ENCODE results near the gene UBXN7.
A peak's percentile ranks its signal among the peaks of the same experiment; 100 is the strongest.

Gene UBXN7

DNA sequence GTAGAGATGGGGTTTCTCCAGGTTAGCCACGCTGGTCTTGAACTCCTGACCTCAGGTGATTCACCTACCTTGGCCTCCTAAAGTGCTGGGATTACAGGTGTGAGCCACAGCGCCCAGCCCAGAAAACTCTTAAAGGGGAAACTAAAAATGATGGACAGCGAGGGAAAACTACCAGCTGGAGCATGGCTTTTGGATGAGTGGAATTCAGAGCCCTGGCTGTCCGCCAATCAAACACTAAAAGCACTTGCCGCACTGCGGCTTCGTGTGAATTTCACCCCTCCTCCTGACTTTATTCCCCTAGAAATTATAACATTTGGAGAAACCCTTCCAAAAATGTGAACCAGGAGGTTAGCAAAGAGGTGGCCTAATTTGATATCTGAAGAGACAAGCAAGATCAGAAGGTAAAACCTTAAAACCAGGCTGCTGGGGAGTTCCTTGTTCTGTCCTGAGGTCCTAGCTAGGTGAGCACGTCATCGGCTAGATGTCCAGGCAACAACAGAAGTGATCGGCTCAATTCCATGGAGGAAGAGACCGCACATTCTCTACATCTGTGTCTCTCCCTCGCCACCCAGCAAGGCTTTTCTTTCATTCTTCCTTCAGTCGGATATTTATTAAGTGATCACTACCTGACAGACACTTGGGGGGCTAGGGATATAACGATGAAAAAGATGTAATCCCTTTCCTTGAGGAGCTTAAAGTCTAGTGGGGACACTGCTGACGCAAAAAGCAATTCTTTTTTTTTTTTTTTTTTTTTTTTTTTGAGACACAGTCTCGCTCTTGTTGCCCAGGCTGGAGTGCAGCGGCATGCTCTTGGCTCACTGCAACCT lies 95.7 kb downstream of the UBXN7 start:
- no peak overlapping the region for H3K9ac ChIP-seq (ENCODE audit: low read depth, low read length)
- no peak overlapping the region for H3K27ac ChIP-seq (ENCODE audit: low read depth, low read length)

GRCh38 chr3:196335503-196335948 lies 96.7 kb downstream of the UBXN7 start:
- no peak overlapping the region for H3K27ac ChIP-seq (ENCODE audit: low read depth, low read length)
- H3K4me3 ChIP-seq (ENCODE audit: low read depth, low read length): no peak overlapping the region
- no peaks in the 10 kb centered on the region for H3K9me3 ChIP-seq (ENCODE audit: control insufficient read depth, insufficient read depth, low read length)
- no peaks in the 10 kb centered on the region for H3K4me1 ChIP-seq (ENCODE audit: control insufficient read depth, insufficient read depth, low read length)
- no peaks in the 10 kb centered on the region for H3K27me3 ChIP-seq (ENCODE audit: control insufficient read depth, insufficient read depth, low read length)
- H3K9ac ChIP-seq (ENCODE audit: low read depth, low read length): no peak overlapping the region
- H3K36me3 ChIP-seq (ENCODE audit: control insufficient read depth, insufficient read depth, low read length): no peaks in the 10 kb centered on the region

More for the DNA sequence above, 95.7 kb downstream of the UBXN7 start:
- no peaks in the 10 kb centered on the region for H3K4me1 ChIP-seq (ENCODE audit: control insufficient read depth, insufficient read depth, low read length)
- no peaks in the 10 kb centered on the region for H3K9me3 ChIP-seq (ENCODE audit: control insufficient read depth, insufficient read depth, low read length)
- no peak overlapping the region for H3K4me3 ChIP-seq (ENCODE audit: low read depth, low read length)
- no peaks in the 10 kb centered on the region for H3K27me3 ChIP-seq (ENCODE audit: control insufficient read depth, insufficient read depth, low read length)
- H3K36me3 ChIP-seq (ENCODE audit: control insufficient read depth, insufficient read depth, low read length): no peaks in the 10 kb centered on the region

- Histone ChIP-seq H3K27me3 (ENCODE audit: control insufficient read depth, insufficient read depth, low read length) (no peaks in the 10 kb centered on the region), H3K27ac (ENCODE audit: low read depth, low read length) (no peak overlapping the region)
Observed at GRCh38 chr3:196334982-196335381, 97.2 kb downstream of the UBXN7 start.

GRCh38 chr3:196332168-196332567 lies 100.1 kb downstream of the UBXN7 start:
- Histone ChIP-seq H3K27ac (ENCODE audit: low read depth, low read length) (no peak overlapping the region), H3K4me1 (ENCODE audit: control insufficient read depth, insufficient read depth, low read length) (peaks cover 5% of the 10 kb centered on the region; the same call in 1 of the 2 replicates), H3K4me3 (ENCODE audit: low read depth, low read length) (no peak overlapping the region), H3K9ac (ENCODE audit: low read depth, low read length) (no peak overlapping the region), H3K9me3 (ENCODE audit: control insufficient read depth, insufficient read depth, low read length) (no peaks in the 10 kb centered on the region), H3K27me3 (ENCODE audit: control insufficient read depth, insufficient read depth, low read length) (no peaks in the 10 kb centered on the region), H3K36me3 (ENCODE audit: control insufficient read depth, insufficient read depth, low read length) (no peaks in the 10 kb centered on the region)

More at GRCh38 chr3:196334982-196335381, 97.2 kb downstream of the UBXN7 start:
- H3K9ac ChIP-seq (ENCODE audit: low read depth, low read length): no peak overlapping the region
- H3K36me3 ChIP-seq (ENCODE audit: control insufficient read depth, insufficient read depth, low read length): no peaks in the 10 kb centered on the region
- H3K4me1 ChIP-seq (ENCODE audit: control insufficient read depth, insufficient read depth, low read length): no peaks in the 10 kb centered on the region
- H3K9me3 ChIP-seq (ENCODE audit: control insufficient read depth, insufficient read depth, low read length): no peaks in the 10 kb centered on the region
- H3K4me3 ChIP-seq (ENCODE audit: low read depth, low read length): no peak overlapping the region

- no peaks in the 10 kb centered on the region for H3K27me3 ChIP-seq (ENCODE audit: control insufficient read depth, insufficient read depth, low read length)
- peaks cover 6% of the 10 kb centered on the region; the same call in 1 of the 2 replicates for H3K4me1 ChIP-seq (ENCODE audit: control insufficient read depth, insufficient read depth, low read length)
- no peaks in the 10 kb centered on the region for H3K9me3 ChIP-seq (ENCODE audit: control insufficient read depth, insufficient read depth, low read length)
- H3K4me3 ChIP-seq (ENCODE audit: low read depth, low read length): no peak overlapping the region
- H3K27ac ChIP-seq (ENCODE audit: low read depth, low read length): no peak overlapping the region
- no peak overlapping the region for H3K9ac ChIP-seq (ENCODE audit: low read depth, low read length)
- H3K36me3 ChIP-seq (ENCODE audit: control insufficient read depth, insufficient read depth, low read length): no peaks in the 10 kb centered on the region
Observed at GRCh38 chr3:196327405-196327804, 104.8 kb downstream of the UBXN7 start.

- H3K4me1 ChIP-seq (ENCODE audit: control insufficient read depth, insufficient read depth, low read length): peaks cover 6% of the 10 kb centered on the region; the same call in 1 of the 2 replicates
- no peaks in the 10 kb centered on the region for H3K9me3 ChIP-seq (ENCODE audit: control insufficient read depth, insufficient read depth, low read length)
- H3K27ac ChIP-seq (ENCODE audit: low read depth, low read length): no peak overlapping the region
- no peak overlapping the region for H3K4me3 ChIP-seq (ENCODE audit: low read depth, low read length)
- H3K36me3 ChIP-seq (ENCODE audit: control insufficient read depth, insufficient read depth, low read length): no peaks in the 10 kb centered on the region
- no peaks in the 10 kb centered on the region for H3K27me3 ChIP-seq (ENCODE audit: control insufficient read depth, insufficient read depth, low read length)
- H3K9ac ChIP-seq (ENCODE audit: low read depth, low read length): no peak overlapping the region
Observed at GRCh38 chr3:196326936-196327335, 105.3 kb downstream of the UBXN7 start.

DNA sequence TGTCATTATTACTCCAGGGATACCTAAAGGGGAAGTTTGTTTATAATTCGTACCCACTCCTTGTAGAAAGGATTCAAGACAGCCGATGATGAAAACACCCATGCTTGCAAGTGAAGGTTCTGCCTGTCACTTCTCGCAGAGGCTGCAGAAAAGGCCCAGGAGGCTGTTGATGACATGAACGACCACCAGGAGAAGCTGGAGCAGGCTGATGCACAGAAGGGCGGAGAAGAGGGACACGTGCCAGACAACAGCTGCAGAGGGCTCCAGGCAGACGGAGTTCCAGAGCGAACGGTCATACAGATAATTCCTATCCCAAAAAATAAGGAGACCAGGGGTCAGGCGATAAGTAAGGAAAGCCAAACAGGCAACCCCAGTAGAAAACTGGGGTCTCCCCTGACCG lies 108.5 kb downstream of the UBXN7 start:
- H3K4me1 ChIP-seq (ENCODE audit: control insufficient read depth, insufficient read depth, low read length): peaks cover 6% of the 10 kb centered on the region; the same call in 1 of the 2 replicates
- no peak overlapping the region for H3K9ac ChIP-seq (ENCODE audit: low read depth, low read length)
- H3K9me3 ChIP-seq (ENCODE audit: control insufficient read depth, insufficient read depth, low read length): no peaks in the 10 kb centered on the region
- no peaks in the 10 kb centered on the region for H3K36me3 ChIP-seq (ENCODE audit: control insufficient read depth, insufficient read depth, low read length)
- H3K27ac ChIP-seq (ENCODE audit: low read depth, low read length): no peak overlapping the region
- H3K27me3 ChIP-seq (ENCODE audit: control insufficient read depth, insufficient read depth, low read length): no peaks in the 10 kb centered on the region
- H3K4me3 ChIP-seq (ENCODE audit: low read depth, low read length): no peak overlapping the region

DNA sequence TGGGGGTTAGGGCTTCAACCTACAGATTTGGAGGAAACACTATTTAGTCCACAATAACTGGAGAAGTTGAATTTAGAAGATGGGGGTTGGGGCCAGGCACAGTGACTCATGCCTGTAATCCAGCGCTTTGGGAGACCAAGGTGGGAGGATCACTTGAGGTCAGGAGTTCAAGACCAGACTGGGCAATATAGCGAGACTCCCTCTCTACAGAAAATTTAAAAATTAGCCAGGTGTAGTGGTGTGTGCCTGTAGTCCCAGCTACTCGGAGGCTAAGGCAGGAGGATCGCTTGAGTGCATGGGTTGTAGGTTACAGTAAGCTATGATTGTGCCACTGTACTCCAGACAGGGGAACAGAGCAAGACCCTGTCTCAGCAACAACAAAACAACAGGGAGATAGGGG lies 109.2 kb downstream of the UBXN7 start:
- Histone ChIP-seq H3K9ac (ENCODE audit: low read depth, low read length) (no peak overlapping the region), H3K4me3 (ENCODE audit: low read depth, low read length) (no peak overlapping the region), H3K27ac (ENCODE audit: low read depth, low read length) (no peak overlapping the region), H3K4me1 (ENCODE audit: control insufficient read depth, insufficient read depth, low read length) (peaks cover 6% of the 10 kb centered on the region; the same call in 1 of the 2 replicates), H3K9me3 (ENCODE audit: control insufficient read depth, insufficient read depth, low read length) (no peaks in the 10 kb centered on the region), H3K36me3 (ENCODE audit: control insufficient read depth, insufficient read depth, low read length) (no peaks in the 10 kb centered on the region), H3K27me3 (ENCODE audit: control insufficient read depth, insufficient read depth, low read length) (no peaks in the 10 kb centered on the region)

GRCh38 chr3:196321162-196321561 lies 111.1 kb downstream of the UBXN7 start:
- H3K4me3 ChIP-seq (ENCODE audit: low read depth, low read length): no peak overlapping the region
- no peaks in the 10 kb centered on the region for H3K36me3 ChIP-seq (ENCODE audit: control insufficient read depth, insufficient read depth, low read length)
- no peaks in the 10 kb centered on the region for H3K27me3 ChIP-seq (ENCODE audit: control insufficient read depth, insufficient read depth, low read length)
- no peaks in the 10 kb centered on the region for H3K4me1 ChIP-seq (ENCODE audit: control insufficient read depth, insufficient read depth, low read length)
- no peak overlapping the region for H3K27ac ChIP-seq (ENCODE audit: low read depth, low read length)
- H3K9ac ChIP-seq (ENCODE audit: low read depth, low read length): no peak overlapping the region
- no peaks in the 10 kb centered on the region for H3K9me3 ChIP-seq (ENCODE audit: control insufficient read depth, insufficient read depth, low read length)

- Histone ChIP-seq H3K9ac (ENCODE audit: low read depth, low read length) (no peak overlapping the region), H3K4me1 (ENCODE audit: control insufficient read depth, insufficient read depth, low read length) (no peaks in the 10 kb centered on the region), H3K9me3 (ENCODE audit: control insufficient read depth, insufficient read depth, low read length) (no peaks in the 10 kb centered on the region), H3K4me3 (ENCODE audit: low read depth, low read length) (no peak overlapping the region), H3K27ac (ENCODE audit: low read depth, low read length) (no peak overlapping the region), H3K27me3 (ENCODE audit: control insufficient read depth, insufficient read depth, low read length) (no peaks in the 10 kb centered on the region), H3K36me3 (ENCODE audit: control insufficient read depth, insufficient read depth, low read length) (peaks cover 4% of the 10 kb centered on the region; the same call in 1 of the 2 replicates)
Observed at GRCh38 chr3:196320137-196320536, 112.1 kb downstream of the UBXN7 start.

GRCh38 chr3:196317687-196318467 lies 114.3 kb downstream of the UBXN7 start, which contains the start of gene DYNLT2B:
Gene DYNLT2B (minus strand): TSS chr3:196318240. CDS start chr3:196318152, 88 bp downstream.
- H3K4me1 ChIP-seq (ENCODE audit: control insufficient read depth, insufficient read depth, low read length): no peaks in the 10 kb centered on the region
- no peaks in the 10 kb centered on the region for H3K27me3 ChIP-seq (ENCODE audit: control insufficient read depth, insufficient read depth, low read length)
- peak within 1 kb of the TSS; percentile 92 for H3K4me3 ChIP-seq (ENCODE audit: low read depth, low read length)
- H3K9me3 ChIP-seq (ENCODE audit: control insufficient read depth, insufficient read depth, low read length): no peaks in the 10 kb centered on the region
- H3K36me3 ChIP-seq (ENCODE audit: control insufficient read depth, insufficient read depth, low read length): peaks cover 4% of the 10 kb centered on the region; the same call in 1 of the 2 replicates
- H3K9ac ChIP-seq (ENCODE audit: low read depth, low read length): peak within 1 kb of the TSS; percentile 55
- H3K27ac ChIP-seq (ENCODE audit: low read depth, low read length): peak within 1 kb of the TSS; percentile 72
